Keratinocyte (primary cell): ENCODE results near the gene LCA5. TPM values are rescaled to one million over a fixed set of nuclear protein-coding genes. Genes with fewer than 3 reads are reported as not detected.

Experiments
- DNase-seq: peaks from one replicate; pipeline ENCODE4 v3.0.0-alpha.2; 2011; ENCODE audit warnings: low read depth, missing footprints, low spot score
- FAIRE-seq: peaks from 2 replicates; lab custom pipeline; 2011; peaks lifted over from hg19 to GRCh38; lab: Jason Lieb, UNC
- H2AFZ ChIP-seq: 2 replicates; pipeline ENCODE4 v1.6.0; 2012; ENCODE audit warnings: low read length, control low read depth, inconsistent platforms; ENCODE audit not compliant: control insufficient read depth
- H3K27ac ChIP-seq: 2 replicates; pipeline ENCODE4 v1.5.1; 2011; ENCODE audit warnings: low read length; ENCODE audit not compliant: control insufficient read depth, insufficient read depth
- H3K27me3 ChIP-seq: 3 replicates; pipeline ENCODE4 v1.6.0; 2011; ENCODE audit warnings: low read length; ENCODE audit not compliant: control insufficient read depth, insufficient read depth; ENCODE audit errors: extremely low read depth
- H3K36me3 ChIP-seq, 2 experiments: 2 replicates in 1 of 2; 3 replicates in 1 of 2; pipeline ENCODE4 v1.5.1; 2011; ENCODE audit warnings: low read length in 2 of 2, mild to moderate bottlenecking in 1 of 2; ENCODE audit not compliant: control insufficient read depth in 2 of 2, insufficient read depth in 2 of 2; ENCODE audit errors: extremely low read depth in 1 of 2
- H3K4me1 ChIP-seq: 3 replicates; pipeline ENCODE4 v1.5.1; 2011; ENCODE audit warnings: low read length; ENCODE audit not compliant: control insufficient read depth, insufficient read depth; ENCODE audit errors: extremely low read depth
- H3K4me2 ChIP-seq: 3 replicates; pipeline ENCODE4 v1.6.0; 2011; ENCODE audit warnings: low read depth, low read length; ENCODE audit not compliant: control insufficient read depth, insufficient read depth; ENCODE audit errors: extremely low read depth
- H3K4me3 ChIP-seq, 3 experiments: fragments of 200-600 bp in 1 of 3; sonication (generic) in 1 of 3; 2 replicates in 2 of 3; 3 replicates in 1 of 3; pipeline ENCODE4 v1.5.1; 2011 to 2016; ENCODE audit warnings: low read length in 3 of 3, mild to moderate bottlenecking in 3 of 3, control low read depth in 2 of 3, inconsistent platforms in 1 of 3, low read depth in 1 of 3, mixed read lengths in 1 of 3, mixed run types in 1 of 3, moderate library complexity in 1 of 3; ENCODE audit not compliant: control insufficient read depth in 2 of 3, insufficient read depth in 2 of 3; ENCODE audit errors: extremely low read depth in 1 of 3
- H3K79me2 ChIP-seq: 2 replicates; pipeline ENCODE4 v1.6.0; 2012; ENCODE audit warnings: low read length; ENCODE audit not compliant: control insufficient read depth, insufficient read depth
- H3K9ac ChIP-seq: 3 replicates; pipeline ENCODE4 v1.6.0; 2011; ENCODE audit warnings: low read length; ENCODE audit not compliant: control insufficient read depth, insufficient read depth; ENCODE audit errors: extremely low read depth
- H3K9me1 ChIP-seq: 3 replicates; pipeline ENCODE4 v1.6.0; 2011; ENCODE audit warnings: low read length; ENCODE audit not compliant: control insufficient read depth, insufficient read depth; ENCODE audit errors: extremely low read depth
- H3K9me3 ChIP-seq: 2 replicates; pipeline ENCODE4 v1.5.1; 2012; ENCODE audit warnings: low read depth, low read length; ENCODE audit not compliant: control insufficient read depth
- H4K20me1 ChIP-seq: 3 replicates; pipeline ENCODE4 v1.6.0; 2011; ENCODE audit warnings: low read length; ENCODE audit not compliant: control insufficient read depth, insufficient read depth; ENCODE audit errors: extremely low read depth
- EZH2 ChIP-seq: IDR thresholded peaks from one replicate; pipeline ENCODE4 v1.6.1; 2012; ENCODE audit warnings: inconsistent platforms, mild to moderate bottlenecking, low read length, moderate library complexity
- dilution Hi-C: fragments of 300-500 bp; cut with MboI; formaldehyde crosslinking; loops from one replicate; pipeline ENCODE4 v1.7.0; 2020; ENCODE audit warnings: low sequenced_read_pairs; ENCODE audit not compliant: extremely low pct_ligation_motif_present
- polyA plus RNA-seq, 5 experiments: library from polyadenylated mRNA; depleted of rRNA in 3 of 5; stranded (reverse) in 3 of 5; stranded (forward) in 1 of 5; unstranded in 1 of 5; fragments of >200 nt; gene quantifications; 1 replicate in 1 of 5; 2 replicates in 3 of 5; 3 replicates in 1 of 5; pipeline versions ENCODE4 v1.2.1 to v1.2.3, GENCODE V29; 2011 to 2012; ENCODE audit warnings: missing spikeins in 2 of 5, low read depth in 1 of 5, low replicate concordance in 1 of 5
- TF ChIP-seq, protein P1 (sequence below), 3 experiments: IDR thresholded peaks in 1 of 3; conservative IDR thresholded peaks in 1 of 3; optimal IDR thresholded peaks in 1 of 3; 2 replicates in 2 of 3; 3 replicates in 1 of 3; pipeline versions ENCODE3 to v1.5.1; 2011; ENCODE audit warnings: low read length in 3 of 3, mild to moderate bottlenecking in 3 of 3, moderate library complexity in 2 of 3, control low read depth in 1 of 3, inconsistent platforms in 1 of 3; ENCODE audit not compliant: insufficient read depth in 2 of 3; ENCODE audit errors: extremely low read depth in 1 of 3

LCA5 gene
- polyA plus RNA-seq, 1 donor (not counting 4 experiments of a cell fraction or from before 2014, with no cell fraction given): 1.6 TPM

DNA sequence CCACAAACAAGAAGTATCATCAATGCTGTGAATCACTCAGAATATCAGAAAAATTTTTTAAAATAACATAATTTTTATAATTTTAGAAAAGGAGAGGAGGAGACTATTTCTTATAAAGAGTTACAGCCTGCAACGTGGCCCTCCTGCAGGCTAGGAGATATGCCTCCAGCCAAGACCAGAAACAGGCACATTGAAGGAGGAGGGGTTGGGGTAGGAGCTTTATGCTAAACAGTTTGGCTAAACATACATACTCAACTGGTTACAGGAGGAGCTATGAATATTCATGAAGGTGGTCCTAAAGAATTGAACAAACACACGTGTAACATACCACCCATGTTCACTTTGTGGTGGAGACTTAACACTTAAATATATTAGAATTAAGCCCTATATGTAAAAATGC is 14.2 kb upstream of the LCA5 start:
- FAIRE-seq: no peak
- H3K4me1 ChIP-seq: no peaks in the 10 kb centered on the region
- no peaks in the 10 kb centered on the region for H3K79me2 ChIP-seq
- no peak overlapping the region for H3K9ac ChIP-seq
- H2AFZ ChIP-seq: no peak overlapping the region
- no peaks in the 10 kb centered on the region for H3K36me3 ChIP-seq
- DNase-seq: no peak
- H4K20me1 ChIP-seq: no peaks in the 10 kb centered on the region
- H3K9me1 ChIP-seq: no peaks in the 10 kb centered on the region
- H3K27me3 ChIP-seq: no peaks in the 10 kb centered on the region
- no peak overlapping the region for H3K4me2 ChIP-seq
- TF ChIP-seq EZH2: no peak
- TF ChIP-seq, protein P1, sequence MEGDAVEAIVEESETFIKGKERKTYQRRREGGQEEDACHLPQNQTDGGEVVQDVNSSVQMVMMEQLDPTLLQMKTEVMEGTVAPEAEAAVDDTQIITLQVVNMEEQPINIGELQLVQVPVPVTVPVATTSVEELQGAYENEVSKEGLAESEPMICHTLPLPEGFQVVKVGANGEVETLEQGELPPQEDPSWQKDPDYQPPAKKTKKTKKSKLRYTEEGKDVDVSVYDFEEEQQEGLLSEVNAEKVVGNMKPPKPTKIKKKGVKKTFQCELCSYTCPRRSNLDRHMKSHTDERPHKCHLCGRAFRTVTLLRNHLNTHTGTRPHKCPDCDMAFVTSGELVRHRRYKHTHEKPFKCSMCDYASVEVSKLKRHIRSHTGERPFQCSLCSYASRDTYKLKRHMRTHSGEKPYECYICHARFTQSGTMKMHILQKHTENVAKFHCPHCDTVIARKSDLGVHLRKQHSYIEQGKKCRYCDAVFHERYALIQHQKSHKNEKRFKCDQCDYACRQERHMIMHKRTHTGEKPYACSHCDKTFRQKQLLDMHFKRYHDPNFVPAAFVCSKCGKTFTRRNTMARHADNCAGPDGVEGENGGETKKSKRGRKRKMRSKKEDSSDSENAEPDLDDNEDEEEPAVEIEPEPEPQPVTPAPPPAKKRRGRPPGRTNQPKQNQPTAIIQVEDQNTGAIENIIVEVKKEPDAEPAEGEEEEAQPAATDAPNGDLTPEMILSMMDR (optimal IDR thresholded peaks at IDR 0.05 in 1 of 3, IDR thresholded peaks at IDR 0.05 in 1 of 3, conservative IDR thresholded peaks at IDR 0.05 in 1 of 3; ENCODE audit: extremely low read depth in 1 of 3, insufficient read depth in 2 of 3, low read length in 3 of 3): no peak
- no peaks in the 10 kb centered on the region for H3K9me3 ChIP-seq
- dilution Hi-C loops: no loop called here
- no peak overlapping the region for H3K27ac ChIP-seq
- no peak overlapping the region for H3K4me3 ChIP-seq

DNA sequence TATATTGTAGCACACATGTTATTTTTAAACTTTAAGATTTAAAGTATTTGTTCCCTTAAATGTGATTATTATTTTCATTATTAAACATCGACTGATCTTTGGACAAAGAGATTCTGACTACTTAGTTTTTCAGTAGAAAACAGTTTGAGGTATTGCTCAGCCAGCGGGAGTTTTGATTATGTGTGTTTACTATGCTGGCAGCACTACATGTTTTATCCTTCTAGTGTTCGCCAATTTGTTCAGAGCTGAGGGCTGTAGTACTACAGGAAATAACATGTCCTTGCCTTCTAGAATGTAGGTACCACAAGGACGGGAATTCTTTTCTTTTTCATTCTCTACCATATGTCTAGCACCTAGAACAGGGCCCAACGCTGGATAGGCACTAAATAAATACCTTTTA is 11.1 kb upstream of the LCA5 start:
- H3K9ac ChIP-seq: no peak overlapping the region
- no peak overlapping the region for H3K27ac ChIP-seq
- H3K27me3 ChIP-seq: no peaks in the 10 kb centered on the region
- dilution Hi-C loops: no loop called here
- H3K79me2 ChIP-seq: no peaks in the 10 kb centered on the region
- H4K20me1 ChIP-seq: no peaks in the 10 kb centered on the region
- H2AFZ ChIP-seq: no peak overlapping the region
- DNase-seq (no peak), FAIRE-seq (no peak)
- H3K9me3 ChIP-seq: no peaks in the 10 kb centered on the region
- no peak for TF ChIP-seq EZH2
- TF ChIP-seq, protein P1 (optimal IDR thresholded peaks at IDR 0.05 in 1 of 3, IDR thresholded peaks at IDR 0.05 in 1 of 3, conservative IDR thresholded peaks at IDR 0.05 in 1 of 3; ENCODE audit: extremely low read depth in 1 of 3, insufficient read depth in 2 of 3, low read length in 3 of 3): no peak
- H3K4me2 ChIP-seq: no peak overlapping the region
- H3K36me3 ChIP-seq: no peaks in the 10 kb centered on the region
- H3K9me1 ChIP-seq: peaks cover 2% of the 10 kb centered on the region
- H3K4me3 ChIP-seq: no peak overlapping the region
- H3K4me1 ChIP-seq: peaks cover 17% of the 10 kb centered on the region
